HG03097 (cell line): ENCODE data around the gene MSI2.

Experiments
- ATAC-seq: cut with Tn5 transposase; IDR thresholded peaks from one replicate; pipeline ENCODE4 v1.9.1; 2021; ENCODE audit not compliant: unreplicated experiment, low FRiP score

Gene MSI2

GRCh38 chr17:57387575-57387974 lies 131.3 kb downstream of the MSI2 start:
- ATAC-seq = no peak

GRCh38 chr17:57388131-57388725 lies 131.9 kb downstream of the MSI2 start:
- ATAC-seq = no peak

- ATAC-seq = no peak
These were observed 133.2 kb downstream of the MSI2 start for GRCh38 chr17:57389473-57389872.

- no peak for ATAC-seq
These were observed 134.9 kb downstream of the MSI2 start for GRCh38 chr17:57391076-57391825.

GRCh38 chr17:57391857-57392471 lies 135.6 kb downstream of the MSI2 start:
- no peak for ATAC-seq

GRCh38 chr17:57393368-57393767 lies 137.0 kb downstream of the MSI2 start:
- no peak for ATAC-seq

- no peak for ATAC-seq
These were observed 138.1 kb downstream of the MSI2 start for GRCh38 chr17:57394375-57394774.

GRCh38 chr17:57395721-57396321 lies 139.5 kb downstream of the MSI2 start:
- no peak for ATAC-seq

- no peak for ATAC-seq
These were observed 140.2 kb downstream of the MSI2 start for GRCh38 chr17:57396511-57396921.

- ATAC-seq = no peak
These were observed 141.1 kb downstream of the MSI2 start for GRCh38 chr17:57397402-57397801.

- ATAC-seq = no peak
These were observed 143.4 kb downstream of the MSI2 start for GRCh38 chr17:57399690-57400089.

- no peak for ATAC-seq
These were observed 144.3 kb downstream of the MSI2 start for GRCh38 chr17:57400648-57401047.

- ATAC-seq = no peak
These were observed 145.5 kb downstream of the MSI2 start for GRCh38 chr17:57401556-57402488.

- ATAC-seq = no peak
These were observed 146.4 kb downstream of the MSI2 start for GRCh38 chr17:57402681-57403180.

- ATAC-seq = no peak
These were observed 146.9 kb downstream of the MSI2 start for GRCh38 chr17:57403236-57403635.

- ATAC-seq = no peak
These were observed 147.8 kb downstream of the MSI2 start for GRCh38 chr17:57404073-57404472.

GRCh38 chr17:57404795-57405490 lies 148.6 kb downstream of the MSI2 start:
- ATAC-seq = no peak

GRCh38 chr17:57405491-57406072 lies 149.3 kb downstream of the MSI2 start:
- ATAC-seq = no peak
